Measurements from ENCODE around the gene CORIN. TPM values are rescaled to one million over a fixed set of nuclear protein-coding genes. Genes with fewer than 3 reads are reported as not detected.

The CORIN gene
- total RNA-seq, 1 experiment from 2014 or later: 3.5 TPM

DNA sequence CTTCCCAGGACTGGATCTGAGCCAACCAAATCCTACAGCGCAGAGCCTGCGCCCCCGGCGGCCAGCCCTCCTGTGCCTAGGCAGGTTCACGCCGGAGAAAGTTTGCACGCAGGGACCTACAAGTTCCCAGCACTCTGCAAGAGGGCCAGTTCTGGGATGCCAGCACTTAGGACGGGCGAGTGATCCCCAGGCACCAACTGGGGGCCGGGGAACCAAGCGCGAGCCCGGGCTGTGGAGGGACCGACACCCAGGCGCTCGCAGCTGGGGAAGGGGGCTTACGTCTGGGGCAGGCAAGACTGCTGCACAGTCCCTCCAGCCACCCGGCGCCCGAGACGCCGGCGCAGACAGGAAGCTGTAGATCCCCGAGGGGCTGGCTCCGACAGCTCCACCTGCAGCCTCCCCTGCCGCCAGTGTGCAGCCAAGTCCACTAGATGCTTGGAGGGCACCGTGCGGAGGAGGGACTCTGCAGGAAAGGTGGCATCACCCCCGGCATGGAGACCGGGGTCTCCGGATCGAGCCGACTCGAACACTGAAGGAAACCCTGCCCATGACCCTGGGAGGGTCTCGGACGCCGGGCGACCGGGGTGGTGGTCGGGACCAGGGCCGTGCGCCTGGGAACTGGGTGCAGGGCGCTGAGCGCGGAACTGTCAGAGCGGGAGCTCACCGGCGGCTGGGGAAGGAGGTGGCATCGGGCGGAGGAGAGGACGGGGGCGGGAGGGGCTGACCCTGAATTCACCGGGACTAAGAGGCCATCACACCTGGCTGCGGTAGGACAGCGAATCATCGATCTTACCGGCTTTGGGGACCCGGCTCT is 566 bp downstream of the CORIN start:
- ChIA-PET RAD21 (ENCODE audit: low non-redundant PET in 1 of 2, low total read pairs in 2 of 2, uncharacterized antibody in 2 of 2, unreplicated experiment in 2 of 2) (no interaction called here), POLR2A (no interaction called here), CTCF (no interaction called here)
- Histone ChIP-seq H3K79me2 (ENCODE audit: insufficient read depth, low read length) (no peaks in the 10 kb centered on the region), H3K36me3 (ENCODE audit: control insufficient read depth in 1 of 2, insufficient read depth in 2 of 2, low read length in 2 of 2) (no peaks in the 10 kb centered on the region; a peak in 1 of 4 replicates), H2AFZ (ENCODE audit: low read depth, low read length, poor library complexity, severe bottlenecking) (no peak overlapping the region), H3K27ac (ENCODE audit: low read depth, low read length) (no peak overlapping the region), H3K4me3 (replicated peaks in 1 of 2; ENCODE audit: low read depth in 1 of 2, low read length in 2 of 2) (no peak overlapping the region), H3K9me2 (ENCODE audit: insufficient read depth) (no peaks in the 10 kb centered on the region), H3K4me2 (ENCODE audit: low read length) (no peak overlapping the region), H3K9ac (ENCODE audit: low read length) (no peak overlapping the region), H3K9me3 (ENCODE audit: control insufficient read depth in 1 of 2, insufficient read depth in 1 of 2, low read depth in 1 of 2, low read length in 2 of 2) (no peaks in the 10 kb centered on the region), H4K20me1 (ENCODE audit: insufficient read depth) (no peaks in the 10 kb centered on the region), H3K27me3 (ENCODE audit: insufficient read depth, low read length) (no peaks in the 10 kb centered on the region), H3K4me1 (ENCODE audit: control insufficient read depth in 1 of 2, insufficient read depth in 2 of 2, low read length in 2 of 2) (no peaks in the 10 kb centered on the region)
- TF ChIP-seq CEBPB (IDR thresholded peaks at IDR 0.05; ENCODE audit: low read depth): no peak
- no peak for TF ChIP-seq POLR2AphosphoS5 (IDR thresholded peaks at IDR 0.05; ENCODE audit: low read depth, low read length)
- TF ChIP-seq SRF (IDR thresholded peaks at IDR 0.05; ENCODE audit: low read depth): no peak
- TF ChIP-seq, protein P1, sequence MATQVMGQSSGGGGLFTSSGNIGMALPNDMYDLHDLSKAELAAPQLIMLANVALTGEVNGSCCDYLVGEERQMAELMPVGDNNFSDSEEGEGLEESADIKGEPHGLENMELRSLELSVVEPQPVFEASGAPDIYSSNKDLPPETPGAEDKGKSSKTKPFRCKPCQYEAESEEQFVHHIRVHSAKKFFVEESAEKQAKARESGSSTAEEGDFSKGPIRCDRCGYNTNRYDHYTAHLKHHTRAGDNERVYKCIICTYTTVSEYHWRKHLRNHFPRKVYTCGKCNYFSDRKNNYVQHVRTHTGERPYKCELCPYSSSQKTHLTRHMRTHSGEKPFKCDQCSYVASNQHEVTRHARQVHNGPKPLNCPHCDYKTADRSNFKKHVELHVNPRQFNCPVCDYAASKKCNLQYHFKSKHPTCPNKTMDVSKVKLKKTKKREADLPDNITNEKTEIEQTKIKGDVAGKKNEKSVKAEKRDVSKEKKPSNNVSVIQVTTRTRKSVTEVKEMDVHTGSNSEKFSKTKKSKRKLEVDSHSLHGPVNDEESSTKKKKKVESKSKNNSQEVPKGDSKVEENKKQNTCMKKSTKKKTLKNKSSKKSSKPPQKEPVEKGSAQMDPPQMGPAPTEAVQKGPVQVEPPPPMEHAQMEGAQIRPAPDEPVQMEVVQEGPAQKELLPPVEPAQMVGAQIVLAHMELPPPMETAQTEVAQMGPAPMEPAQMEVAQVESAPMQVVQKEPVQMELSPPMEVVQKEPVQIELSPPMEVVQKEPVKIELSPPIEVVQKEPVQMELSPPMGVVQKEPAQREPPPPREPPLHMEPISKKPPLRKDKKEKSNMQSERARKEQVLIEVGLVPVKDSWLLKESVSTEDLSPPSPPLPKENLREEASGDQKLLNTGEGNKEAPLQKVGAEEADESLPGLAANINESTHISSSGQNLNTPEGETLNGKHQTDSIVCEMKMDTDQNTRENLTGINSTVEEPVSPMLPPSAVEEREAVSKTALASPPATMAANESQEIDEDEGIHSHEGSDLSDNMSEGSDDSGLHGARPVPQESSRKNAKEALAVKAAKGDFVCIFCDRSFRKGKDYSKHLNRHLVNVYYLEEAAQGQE (IDR thresholded peaks at IDR 0.05; ENCODE audit: low read depth): no peak
- no peak for TF ChIP-seq SIN3A (IDR thresholded peaks at IDR 0.05; ENCODE audit: low read depth)
- no peak for TF ChIP-seq FOSL1 (IDR thresholded peaks at IDR 0.05; ENCODE audit: low read depth)
- TF ChIP-seq MAX (IDR thresholded peaks at IDR 0.05): no peak
- no peak for TF ChIP-seq ZNF274 (IDR thresholded peaks at IDR 0.05; ENCODE audit: low read depth, low read length)
- no peak for TF ChIP-seq ZBTB33 (IDR thresholded peaks at IDR 0.05; ENCODE audit: extremely low read depth, insufficient replicate concordance, low read length)
- TF ChIP-seq ELF1 (IDR thresholded peaks at IDR 0.05; ENCODE audit: borderline replicate concordance, low read depth): no peak
- no peak for TF ChIP-seq CTCF (IDR thresholded peaks at IDR 0.05 in 2 of 3, conservative IDR thresholded peaks at IDR 0.05 in 1 of 3; ENCODE audit: borderline replicate concordance in 1 of 3, insufficient read depth in 1 of 3, low read depth in 2 of 3, low read length in 2 of 3)
- no peak for TF ChIP-seq EZH2phosphoT487 (IDR thresholded peaks at IDR 0.05; ENCODE audit: borderline replicate concordance)
- no peak for TF ChIP-seq ZFX (IDR thresholded peaks at IDR 0.05)
- TF ChIP-seq SP1 (IDR thresholded peaks at IDR 0.05; ENCODE audit: low read depth): no peak
- BruUV-seq (replicated peaks): no TSS peak
- intact Hi-C loops (cut with micrococcal nuclease): loop anchor here (10.0 kb wide), 1 partner anchor 132 kb away; no protein-coding TSS in a partner anchor
- DNase-seq (ENCODE audit: low read depth, low spot score) (no peak), ATAC-seq (no peak)

All from HCT116 (cell line).